Measurements from ENCODE around the gene PLEKHG4.

Gene PLEKHG4

GRCh38 chr16:67287960-67288359 lies 8.6 kb downstream of the PLEKHG4 start:
- no peak for DNase-seq

GRCh38 chr16:67291461-67291860 lies 12.1 kb downstream of the PLEKHG4 start:
- no peak for DNase-seq

GRCh38 chr16:67294171-67294757 lies 14.9 kb downstream of the PLEKHG4 start:
- DNase-seq, result no peak

GRCh38 chr16:67294938-67295361 lies 15.6 kb downstream of the PLEKHG4 start:
- no peak for DNase-seq

- DNase-seq, result no peak
Measured at GRCh38 chr16:67296420-67296819, 17.1 kb downstream of the PLEKHG4 start.

GRCh38 chr16:67298277-67298676 lies 18.9 kb downstream of the PLEKHG4 start:
- DNase-seq, result no peak

GRCh38 chr16:67299269-67299668 lies 19.9 kb downstream of the PLEKHG4 start:
- no peak for DNase-seq

- no peak for DNase-seq
Measured at GRCh38 chr16:67301080-67301782, 21.9 kb downstream of the PLEKHG4 start.

GRCh38 chr16:67302076-67302475 lies 22.7 kb downstream of the PLEKHG4 start:
- no peak for DNase-seq

GRCh38 chr16:67302970-67303369 lies 23.6 kb downstream of the PLEKHG4 start:
- no peak for DNase-seq

- no peak for DNase-seq
Measured at GRCh38 chr16:67304020-67304419, 24.7 kb downstream of the PLEKHG4 start.

GRCh38 chr16:67305216-67306071 lies 26.1 kb downstream of the PLEKHG4 start:
- DNase-seq, result no peak

GRCh38 chr16:67310561-67310960 lies 31.2 kb downstream of the PLEKHG4 start:
- no peak for DNase-seq

GRCh38 chr16:67311607-67312488 lies 32.5 kb downstream of the PLEKHG4 start:
- DNase-seq, result no peak

GRCh38 chr16:67312719-67313118 lies 33.4 kb downstream of the PLEKHG4 start:
- DNase-seq, result no peak

GRCh38 chr16:67317853-67318252 lies 38.5 kb downstream of the PLEKHG4 start:
- no peak for DNase-seq

GRCh38 chr16:67326115-67326471 lies 46.8 kb downstream of the PLEKHG4 start:
- no peak for DNase-seq

- DNase-seq, result peak; percentile 68
Measured at GRCh38 chr16:67326472-67327309, 47.4 kb downstream of the PLEKHG4 start, which contains the start of the genes KCTD19 and LRRC36. KCTD19 (minus strand) TSS chr16:67326741; CDS start chr16:67326707, 34 bp downstream. LRRC36 (plus strand) TSS chr16:67326815; CDS start chr16:67326863, 48 bp downstream.

- no peak for DNase-seq
Measured at GRCh38 chr16:67327743-67328142, 48.4 kb downstream of the PLEKHG4 start.

GRCh38 chr16:67329901-67330300 lies 50.6 kb downstream of the PLEKHG4 start:
- DNase-seq, result no peak

- DNase-seq, result no peak
Measured at GRCh38 chr16:67333315-67333714, 54.0 kb downstream of the PLEKHG4 start.

GRCh38 chr16:67336116-67336515 lies 56.8 kb downstream of the PLEKHG4 start:
- DNase-seq, result no peak
